VCaP (cell line): ENCODE results near the gene ROCK2.

Experiments used
- H3K27ac ChIP-seq: fragments of 450-650 bp; 2 replicates; pipeline ENCODE4 v1.5.1; 2017
- CTCF ChIP-seq: fragments of 450-650 bp; conservative IDR thresholded peaks from 2 replicates; pipeline ENCODE4 v1.5.1; 2017; ENCODE audit warnings: mild to moderate bottlenecking, moderate library complexity

ROCK2 gene

GRCh38 chr2:11154923-11155380, 189.5 kb downstream of the ROCK2 start:
- no peak for TF ChIP-seq CTCF
- H3K27ac ChIP-seq: peak overlapping the region; percentile 68

- TF ChIP-seq CTCF: no peak
- peak overlapping the region; percentile 68 for H3K27ac ChIP-seq
Measured at GRCh38 chr2:11154016-11154922, 190.2 kb downstream of the ROCK2 start.

- H3K27ac ChIP-seq: no peak overlapping the region
- TF ChIP-seq CTCF: no peak
Measured at GRCh38 chr2:11152591-11152990, 191.8 kb downstream of the ROCK2 start.

- no peak overlapping the region for H3K27ac ChIP-seq
- TF ChIP-seq CTCF: no peak
Measured at GRCh38 chr2:11147263-11147662, 197.2 kb downstream of the ROCK2 start.

GRCh38 chr2:11146076-11146475, 198.4 kb downstream of the ROCK2 start:
- TF ChIP-seq CTCF: no peak
- H3K27ac ChIP-seq: no peak overlapping the region

GRCh38 chr2:11145350-11145749, 199.1 kb downstream of the ROCK2 start:
- H3K27ac ChIP-seq: no peak overlapping the region
- TF ChIP-seq CTCF: no peak

GRCh38 chr2:11144738-11145079, 199.7 kb downstream of the ROCK2 start:
- H3K27ac ChIP-seq: no peak overlapping the region
- TF ChIP-seq CTCF: no peak
